Measurements from ENCODE around the gene NLRP14. TPM values are rescaled to one million over a fixed set of nuclear protein-coding genes. Genes with fewer than 3 reads are reported as not detected.
A peak's percentile ranks its signal among the peaks of the same experiment; 100 is the strongest.

The NLRP14 gene
- total RNA-seq: under 1 TPM; 0.08 to 0.13 TPM

DNA sequence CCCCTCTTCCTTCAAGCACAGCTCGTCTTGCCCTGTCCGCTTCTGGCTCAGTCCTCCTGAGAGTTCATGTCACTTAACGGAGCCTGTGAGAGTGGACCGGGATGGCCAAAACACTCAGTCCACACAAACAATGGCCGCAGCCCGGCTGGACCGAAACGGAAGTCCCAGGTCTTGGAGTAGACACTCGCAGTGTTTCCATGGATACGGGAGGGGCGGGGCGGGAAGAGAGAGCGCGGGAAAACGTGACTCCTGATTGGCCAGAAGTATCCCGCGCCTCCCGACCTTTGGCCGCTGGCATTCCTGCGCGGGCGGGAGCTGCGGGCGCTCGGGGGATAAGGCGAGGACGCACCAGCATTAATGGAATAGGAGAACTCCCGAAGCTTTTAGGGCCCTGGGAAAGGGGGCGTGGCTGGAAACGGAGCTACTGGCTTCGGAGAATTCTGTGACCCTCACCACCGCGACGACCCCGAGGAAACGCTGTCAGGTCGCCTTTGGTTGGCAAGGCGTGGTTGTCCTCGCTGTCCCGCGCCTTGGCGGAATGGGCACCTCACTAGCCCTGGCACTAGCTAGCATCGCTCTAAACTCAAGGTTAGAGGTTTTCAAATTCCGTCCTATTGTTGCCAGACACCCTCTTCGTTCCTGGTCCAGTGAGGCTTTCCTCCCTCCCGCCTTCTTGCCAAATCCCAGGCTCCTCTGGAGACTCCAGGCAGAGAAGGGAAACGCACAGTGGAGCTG lies at the start of gene NLRP14, which contains the start of gene ZNF214:
Gene NLRP14, plus strand, starts transcription at position 297 of the 735 bp plus-strand sequence. CDS start 18,108 bp downstream, outside the sequence.
Gene ZNF214, minus strand, starts transcription at position 164 of the 735 bp plus-strand sequence. CDS start 17,511 bp downstream, outside the sequence.
- Mint-ChIP-seq H3K27me3 (ENCODE audit: low read depth) (peaks cover 34% of the 10 kb centered on the region), H3K4me1 (ENCODE audit: low read depth) (peaks cover 3% of the 10 kb centered on the region), H3K9me3 (ENCODE audit: insufficient read depth) (no peaks in the 10 kb centered on the region), H3K27ac (no peak within 1 kb of the TSS), H3K4me3 (peak within 1 kb of the TSS; percentile 15), H3K36me3 (ENCODE audit: low read depth) (no peaks in the 10 kb centered on the region)
- ATAC-seq: no peak
- no peak for DNase-seq
- ChIA-PET CTCF (no interaction called here), POLR2A (no interaction called here)

DNA sequence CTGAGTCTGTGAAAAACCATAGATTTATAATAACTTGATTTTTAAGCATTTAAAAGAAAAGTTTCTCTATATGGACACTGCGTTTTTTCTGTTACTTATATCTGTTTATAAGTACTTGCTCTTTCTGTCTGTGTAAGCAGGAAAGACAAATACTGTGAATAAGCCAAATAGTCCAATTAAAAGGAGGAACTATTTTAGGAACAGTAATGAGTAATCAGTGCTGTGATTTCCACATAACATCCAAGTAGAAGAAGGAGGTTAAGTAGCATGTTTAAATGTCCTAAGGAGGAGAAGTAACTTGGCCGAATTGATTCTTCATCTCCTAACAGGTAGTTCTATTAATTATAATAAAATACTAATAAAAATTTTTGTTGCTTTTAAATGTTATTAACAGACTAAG lies 40.9 kb upstream of the NLRP14 start:
- Mint-ChIP-seq H3K27ac (no peak overlapping the region), H3K27me3 (ENCODE audit: low read depth) (peaks cover 4% of the 10 kb centered on the region), H3K9me3 (ENCODE audit: insufficient read depth) (no peaks in the 10 kb centered on the region), H3K36me3 (ENCODE audit: low read depth) (no peaks in the 10 kb centered on the region), H3K4me1 (ENCODE audit: low read depth) (no peaks in the 10 kb centered on the region), H3K4me3 (no peak overlapping the region)
- CTCF ChIA-PET: no interaction called here
- POLR2A ChIA-PET: no interaction called here
- ATAC-seq: no peak
- DNase-seq: no peak

DNA sequence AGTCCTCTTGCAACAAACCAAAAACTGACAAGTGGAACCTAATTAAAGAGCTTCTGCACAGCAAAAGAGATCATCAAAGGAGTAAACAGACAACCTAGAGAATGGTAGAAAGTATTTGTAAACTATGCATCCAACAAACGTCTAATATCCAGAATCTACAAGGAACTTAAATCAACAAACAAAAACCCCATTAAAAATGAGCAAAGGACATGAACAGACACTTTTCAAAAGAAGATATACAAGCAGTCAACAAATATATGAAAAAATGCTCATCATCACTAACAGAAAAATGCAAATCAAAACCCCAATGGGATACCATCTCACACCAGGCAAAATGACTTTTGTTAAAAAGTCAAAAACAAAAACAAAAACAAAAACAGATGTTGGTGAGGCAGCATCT lies 33.8 kb upstream of the NLRP14 start:
- DNase-seq (no peak), ATAC-seq (no peak)
- H3K27me3 Mint-ChIP-seq (ENCODE audit: low read depth): peaks cover 11% of the 10 kb centered on the region
- ChIA-PET CTCF (no interaction called here), POLR2A (no interaction called here)
- no peak overlapping the region for H3K4me3 Mint-ChIP-seq
- H3K36me3 Mint-ChIP-seq (ENCODE audit: low read depth): no peaks in the 10 kb centered on the region
- H3K9me3 Mint-ChIP-seq (ENCODE audit: insufficient read depth): no peaks in the 10 kb centered on the region
- no peak overlapping the region for H3K27ac Mint-ChIP-seq
- H3K4me1 Mint-ChIP-seq (ENCODE audit: low read depth): no peaks in the 10 kb centered on the region

GRCh38 chr11:6988506-6988905 lies 31.8 kb upstream of the NLRP14 start:
- Mint-ChIP-seq H3K27me3 (ENCODE audit: low read depth) (peaks cover 11% of the 10 kb centered on the region), H3K4me1 (ENCODE audit: low read depth) (no peaks in the 10 kb centered on the region), H3K9me3 (ENCODE audit: insufficient read depth) (no peaks in the 10 kb centered on the region), H3K4me3 (no peak overlapping the region), H3K27ac (no peak overlapping the region), H3K36me3 (ENCODE audit: low read depth) (no peaks in the 10 kb centered on the region)
- ChIA-PET CTCF (interaction anchor here (0.6 kb wide), 1 partner anchor 276 kb away, joined by 4 read pairs; no protein-coding TSS in a partner anchor), POLR2A (no interaction called here)
- ATAC-seq (no peak), DNase-seq (no peak)

- Mint-ChIP-seq H3K4me3 (no peak overlapping the region), H3K4me1 (ENCODE audit: low read depth) (no peaks in the 10 kb centered on the region), H3K36me3 (ENCODE audit: low read depth) (no peaks in the 10 kb centered on the region), H3K27ac (no peak overlapping the region), H3K9me3 (ENCODE audit: insufficient read depth) (no peaks in the 10 kb centered on the region), H3K27me3 (ENCODE audit: low read depth) (peaks cover 5% of the 10 kb centered on the region)
- ATAC-seq: no peak
- ChIA-PET CTCF (no interaction called here), POLR2A (no interaction called here)
- DNase-seq: no peak
Observed at GRCh38 chr11:6991227-6991626, 29.1 kb upstream of the NLRP14 start.

DNA sequence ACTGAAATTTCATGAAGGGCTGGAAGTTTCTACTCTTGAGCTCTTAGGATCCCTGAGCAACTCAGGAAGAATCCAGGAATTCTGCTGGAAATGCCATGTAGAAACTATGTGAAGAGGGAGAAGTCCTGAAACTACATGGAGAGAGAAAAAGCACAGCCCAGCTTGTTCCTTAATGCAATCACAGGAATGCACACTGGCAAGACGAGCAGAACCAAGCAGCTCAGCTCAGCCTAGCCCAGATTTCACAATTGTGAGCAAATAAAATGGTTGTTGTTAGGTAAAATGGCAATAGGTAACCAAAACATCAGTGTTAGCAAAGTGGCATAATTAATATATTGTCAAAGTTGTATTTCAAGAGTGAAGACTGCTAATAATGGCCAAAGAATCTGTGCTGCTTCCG lies 28.3 kb upstream of the NLRP14 start:
- DNase-seq (no peak), ATAC-seq (no peak)
- H3K27me3 Mint-ChIP-seq (ENCODE audit: low read depth): peaks cover 2% of the 10 kb centered on the region
- no peak overlapping the region for H3K4me3 Mint-ChIP-seq
- no peaks in the 10 kb centered on the region for H3K9me3 Mint-ChIP-seq (ENCODE audit: insufficient read depth)
- H3K4me1 Mint-ChIP-seq (ENCODE audit: low read depth): no peaks in the 10 kb centered on the region
- no peaks in the 10 kb centered on the region for H3K36me3 Mint-ChIP-seq (ENCODE audit: low read depth)
- H3K27ac Mint-ChIP-seq: no peak overlapping the region
- POLR2A ChIA-PET: no interaction called here
- CTCF ChIA-PET: interaction anchor here (1.6 kb wide), 1 partner anchor 9 kb away, joined by 3 read pairs; no protein-coding TSS in a partner anchor

- ChIA-PET CTCF (interaction anchor here (1.6 kb wide), 1 partner anchor 8 kb away, joined by 3 read pairs; no protein-coding TSS in a partner anchor), POLR2A (no interaction called here)
- ATAC-seq (no peak), DNase-seq (no peak)
- Mint-ChIP-seq H3K9me3 (ENCODE audit: insufficient read depth) (no peaks in the 10 kb centered on the region), H3K27me3 (ENCODE audit: low read depth) (peaks cover 2% of the 10 kb centered on the region), H3K27ac (no peak overlapping the region), H3K36me3 (ENCODE audit: low read depth) (no peaks in the 10 kb centered on the region), H3K4me3 (no peak overlapping the region), H3K4me1 (ENCODE audit: low read depth) (no peaks in the 10 kb centered on the region)
Observed at GRCh38 chr11:6992457-6993417, 27.5 kb upstream of the NLRP14 start.

- no peak overlapping the region for H3K4me3 Mint-ChIP-seq
- DNase-seq (no peak), ATAC-seq (no peak)
- no peaks in the 10 kb centered on the region for H3K36me3 Mint-ChIP-seq (ENCODE audit: low read depth)
- peaks cover 2% of the 10 kb centered on the region for H3K27me3 Mint-ChIP-seq (ENCODE audit: low read depth)
- POLR2A ChIA-PET: no interaction called here
- H3K9me3 Mint-ChIP-seq (ENCODE audit: insufficient read depth): no peaks in the 10 kb centered on the region
- H3K4me1 Mint-ChIP-seq (ENCODE audit: low read depth): no peaks in the 10 kb centered on the region
- H3K27ac Mint-ChIP-seq: no peak overlapping the region
- CTCF ChIA-PET: no interaction called here
Observed at GRCh38 chr11:6995703-6996102, 24.6 kb upstream of the NLRP14 start.

DNA sequence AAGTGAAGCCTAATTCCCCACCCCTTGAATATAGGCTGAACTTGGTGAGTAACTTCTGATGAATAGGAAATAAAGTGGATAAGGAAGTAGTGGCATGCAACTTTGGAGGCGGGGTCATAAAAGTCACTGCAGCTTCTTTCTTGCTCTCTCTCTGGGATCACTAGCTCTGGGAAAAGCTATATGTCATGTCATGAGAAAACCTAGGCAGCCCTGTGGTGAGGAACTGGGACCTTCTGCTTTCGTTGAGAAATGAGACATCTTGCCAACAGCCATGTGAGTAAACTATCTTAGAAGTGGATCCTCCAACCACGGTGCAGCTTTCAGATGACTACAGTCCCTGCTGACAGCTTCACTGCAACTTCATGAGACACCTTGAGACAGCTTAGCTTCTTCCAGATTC lies 15.8 kb upstream of the NLRP14 start:
- no peaks in the 10 kb centered on the region for H3K36me3 Mint-ChIP-seq (ENCODE audit: low read depth)
- H3K27ac Mint-ChIP-seq: no peak overlapping the region
- DNase-seq (no peak), ATAC-seq (no peak)
- peaks cover 5% of the 10 kb centered on the region for H3K27me3 Mint-ChIP-seq (ENCODE audit: low read depth)
- no peaks in the 10 kb centered on the region for H3K9me3 Mint-ChIP-seq (ENCODE audit: insufficient read depth)
- POLR2A ChIA-PET: no interaction called here
- H3K4me3 Mint-ChIP-seq: no peak overlapping the region
- no peaks in the 10 kb centered on the region for H3K4me1 Mint-ChIP-seq (ENCODE audit: low read depth)
- CTCF ChIA-PET: no interaction called here

DNA sequence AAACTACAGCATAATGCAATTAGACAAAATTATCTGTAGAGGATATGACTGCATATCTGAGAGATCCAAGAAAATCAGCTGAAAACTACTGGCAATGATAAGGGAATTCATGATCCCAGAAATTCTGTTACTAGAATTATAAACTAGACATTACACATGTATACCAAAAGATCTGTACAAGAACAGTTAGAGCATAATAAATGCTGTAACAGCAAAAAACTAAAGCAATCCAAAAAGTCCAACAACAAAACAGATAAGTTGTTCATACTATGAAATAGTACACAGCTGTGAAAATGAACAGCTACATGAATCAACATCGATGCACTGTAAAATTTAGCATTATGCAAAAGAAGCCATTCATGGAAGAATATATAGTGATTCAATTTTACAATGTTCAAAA lies 6.2 kb upstream of the NLRP14 start:
- no peak for DNase-seq
- no peaks in the 10 kb centered on the region for H3K36me3 Mint-ChIP-seq (ENCODE audit: low read depth)
- H3K4me3 Mint-ChIP-seq: no peak overlapping the region
- POLR2A ChIA-PET: no interaction called here
- H3K27ac Mint-ChIP-seq: no peak overlapping the region
- peaks cover 11% of the 10 kb centered on the region for H3K27me3 Mint-ChIP-seq (ENCODE audit: low read depth)
- no peaks in the 10 kb centered on the region for H3K4me1 Mint-ChIP-seq (ENCODE audit: low read depth)
- CTCF ChIA-PET: no interaction called here
- H3K9me3 Mint-ChIP-seq (ENCODE audit: insufficient read depth): no peaks in the 10 kb centered on the region
- no peak for ATAC-seq

- no peak for DNase-seq
- no peaks in the 10 kb centered on the region for H3K36me3 Mint-ChIP-seq (ENCODE audit: low read depth)
- no peak overlapping the region for H3K4me3 Mint-ChIP-seq
- no peaks in the 10 kb centered on the region for H3K9me3 Mint-ChIP-seq (ENCODE audit: insufficient read depth)
- ChIA-PET POLR2A (no interaction called here), CTCF (interaction anchor here (0.6 kb wide), 1 partner anchor 570 kb away, joined by 4 read pairs; no protein-coding TSS in a partner anchor)
- peaks cover 21% of the 10 kb centered on the region for H3K27me3 Mint-ChIP-seq (ENCODE audit: low read depth)
- peaks cover 3% of the 10 kb centered on the region for H3K4me1 Mint-ChIP-seq (ENCODE audit: low read depth)
- ATAC-seq: no peak
- no peak overlapping the region for H3K27ac Mint-ChIP-seq
Observed at GRCh38 chr11:7016011-7016410, 4.3 kb upstream of the NLRP14 start.

All from activated CD8-positive, alpha-beta T cell treated with anti-CD3 and anti-CD28 coated beads, Interleukin-2, amount 10 ng/mL, durations not matched to agents 7 days and 5 days (primary cell).